Right lobe of liver (tissue), 6 donors: ENCODE data around the gene NECAB2. TPM values are rescaled to one million over a fixed set of nuclear protein-coding genes. Genes with fewer than 3 reads are reported as not detected.

Experiments
- ATAC-seq, 4 donors: fragments of 200-7000 bp; cut with Tn5 transposase; one replicate each; pipeline ENCODE4 v1.9.1; 2020; ENCODE audit warnings: mild to moderate bottlenecking in 4 of 4, moderate library complexity in 4 of 4
- DNase-seq, 3 donors: peaks; one replicate each; pipeline ENCODE4 v3.0.0-alpha.2; 2020
- H3K27ac ChIP-seq, 3 donors: fragments of 200-600 bp; one replicate each; pipeline ENCODE4 v1.8.0; 2022
- H3K27me3 ChIP-seq, 2 donors: fragments of 200-600 bp; one replicate each; pipeline ENCODE4 v1.8.0; 2022
- H3K36me3 ChIP-seq, 4 donors: fragments of 200-600 bp; sonication (generic) in 1 of 4; one replicate each; pipeline versions ENCODE4 v1.5.1 to v1.8.0; 2017 to 2022; ENCODE audit warnings: control low read depth in 1 of 4
- H3K4me1 ChIP-seq, 4 donors: fragments of 200-600 bp; sonication (generic) in 1 of 4; one replicate each; pipeline versions ENCODE4 v1.5.1 to v1.8.0; 2017 to 2022; ENCODE audit warnings: control low read depth in 1 of 4
- H3K4me3 ChIP-seq, 3 donors: fragments of 200-600 bp; one replicate each; pipeline ENCODE4 v1.8.0; 2022
- H3K9me3 ChIP-seq, 4 donors: fragments of 200-600 bp; sonication (generic) in 1 of 4; one replicate each; pipeline versions ENCODE4 v1.5.1 to v1.8.0; 2017 to 2022; ENCODE audit warnings: control low read depth in 1 of 4
- POLR2A ChIP-seq: fragments of 450-650 bp; IDR thresholded peaks from one replicate; pipeline ENCODE4 v1.6.1; 2017; ENCODE audit warnings: antibody characterized with exemption, mild to moderate bottlenecking
- whole genome bisulfite sequencing: methylation state at CpG from one replicate; pipeline ENCODE4 v1.1.6; 2018; ENCODE audit warnings: low coverage, low lambda C conversion rate; ENCODE audit not compliant: insufficient coverage; ENCODE audit errors: missing lambda C conversion rate; 5-methylcytosine and 5-hydroxymethylcytosine counted together
- intact Hi-C, 2 donors: fragments of 100-400 bp; cut with DNase I; formaldehyde crosslinking; loops; one replicate each; pipeline versions ENCODE4 v1.11.2 to v1.14.1; 2022
- total RNA-seq, 6 experiments: library from RNA; depleted of rRNA in 2 of 6; stranded (reverse); fragments of >200 nt in 2 of 6; fragmentation: NEBNext Ultra II Directional in 3 of 6; extraction: Animal tissue kit (Norgen Biotek cat#: 25700) in 3 of 6; gene quantifications; one replicate each; pipeline versions ENCODE4 v1.1.0 to v1.2.4, GENCODE V29; 2016 to 2023
- TF ChIP-seq, protein P1 (sequence below), 4 donors: fragments of 200-600 bp in 3 of 4; fragments of 450-650 bp in 1 of 4; IDR thresholded peaks; one replicate each; pipeline versions ENCODE4 v1.5.1 to v1.8.0; 2016 to 2022; ENCODE audit warnings: antibody characterized with exemption in 4 of 4, mild to moderate bottlenecking in 2 of 4
- donor health status: DM: no; HTN: yes; CAD: no.
- donor health status: DM: no; HTN: no; CAD: no.
- donor health status: DM: no; HTN: no; CAD: no.
- donor health status: DM: no; HTN: yes; CAD: no.
- donor health status: DM: no; HTN: yes; CAD: no.

Gene NECAB2
- total RNA-seq, 6 experiments from 2014 or later: 0.56 to 26.8 (median 7.1) TPM

DNA sequence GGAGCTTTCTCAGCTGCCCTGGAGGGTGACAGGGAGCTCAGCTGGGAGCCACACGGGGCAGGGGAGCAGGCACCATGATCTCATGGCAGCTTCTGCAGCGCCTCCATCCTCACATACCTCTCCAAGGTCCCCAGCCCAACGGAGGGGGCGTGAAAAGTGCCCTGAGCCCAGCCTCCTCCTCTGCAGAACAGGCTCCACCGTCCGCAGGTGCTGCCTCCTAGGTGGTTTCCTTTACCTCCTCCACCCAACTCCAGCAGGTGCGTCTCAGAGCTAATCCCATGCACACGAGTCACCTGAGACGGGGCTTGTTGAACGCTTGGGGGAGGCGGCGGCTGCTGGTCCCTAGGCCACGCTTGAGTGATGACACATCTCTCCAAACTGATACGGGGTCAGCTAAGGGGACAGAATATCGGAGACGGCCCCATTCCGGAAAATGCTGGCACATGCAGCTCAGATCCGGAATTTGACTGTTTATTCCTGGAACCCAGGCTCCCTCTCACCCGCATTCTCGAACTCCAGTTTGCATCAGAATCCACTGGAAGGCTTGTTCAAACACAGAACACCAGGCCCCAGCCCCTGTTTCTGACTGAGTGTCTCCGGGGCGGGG lies 74.9 kb downstream of the NECAB2 start:
- DNase-seq (peak in 1 of 3 donors; percentile 25), ATAC-seq (no peak)
- Histone ChIP-seq H3K4me3 (no peak overlapping the region), H3K9me3 (no peaks in the 10 kb centered on the region), H3K27me3 (no peaks in the 10 kb centered on the region), H3K36me3 (no peaks in the 10 kb centered on the region), H3K27ac (no peak overlapping the region), H3K4me1 (no peaks in the 10 kb centered on the region)
- WGBS: 19% methylated on average over 3 of the region's 22 CpGs
- TF ChIP-seq, protein P1, sequence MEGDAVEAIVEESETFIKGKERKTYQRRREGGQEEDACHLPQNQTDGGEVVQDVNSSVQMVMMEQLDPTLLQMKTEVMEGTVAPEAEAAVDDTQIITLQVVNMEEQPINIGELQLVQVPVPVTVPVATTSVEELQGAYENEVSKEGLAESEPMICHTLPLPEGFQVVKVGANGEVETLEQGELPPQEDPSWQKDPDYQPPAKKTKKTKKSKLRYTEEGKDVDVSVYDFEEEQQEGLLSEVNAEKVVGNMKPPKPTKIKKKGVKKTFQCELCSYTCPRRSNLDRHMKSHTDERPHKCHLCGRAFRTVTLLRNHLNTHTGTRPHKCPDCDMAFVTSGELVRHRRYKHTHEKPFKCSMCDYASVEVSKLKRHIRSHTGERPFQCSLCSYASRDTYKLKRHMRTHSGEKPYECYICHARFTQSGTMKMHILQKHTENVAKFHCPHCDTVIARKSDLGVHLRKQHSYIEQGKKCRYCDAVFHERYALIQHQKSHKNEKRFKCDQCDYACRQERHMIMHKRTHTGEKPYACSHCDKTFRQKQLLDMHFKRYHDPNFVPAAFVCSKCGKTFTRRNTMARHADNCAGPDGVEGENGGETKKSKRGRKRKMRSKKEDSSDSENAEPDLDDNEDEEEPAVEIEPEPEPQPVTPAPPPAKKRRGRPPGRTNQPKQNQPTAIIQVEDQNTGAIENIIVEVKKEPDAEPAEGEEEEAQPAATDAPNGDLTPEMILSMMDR (IDR thresholded peaks at IDR 0.05): no peak
- no peak for TF ChIP-seq POLR2A
- intact Hi-C loops: loop anchor here (10.0 kb wide), 2 partner anchors 118 to 218 kb away; no protein-coding TSS in a partner anchor

DNA sequence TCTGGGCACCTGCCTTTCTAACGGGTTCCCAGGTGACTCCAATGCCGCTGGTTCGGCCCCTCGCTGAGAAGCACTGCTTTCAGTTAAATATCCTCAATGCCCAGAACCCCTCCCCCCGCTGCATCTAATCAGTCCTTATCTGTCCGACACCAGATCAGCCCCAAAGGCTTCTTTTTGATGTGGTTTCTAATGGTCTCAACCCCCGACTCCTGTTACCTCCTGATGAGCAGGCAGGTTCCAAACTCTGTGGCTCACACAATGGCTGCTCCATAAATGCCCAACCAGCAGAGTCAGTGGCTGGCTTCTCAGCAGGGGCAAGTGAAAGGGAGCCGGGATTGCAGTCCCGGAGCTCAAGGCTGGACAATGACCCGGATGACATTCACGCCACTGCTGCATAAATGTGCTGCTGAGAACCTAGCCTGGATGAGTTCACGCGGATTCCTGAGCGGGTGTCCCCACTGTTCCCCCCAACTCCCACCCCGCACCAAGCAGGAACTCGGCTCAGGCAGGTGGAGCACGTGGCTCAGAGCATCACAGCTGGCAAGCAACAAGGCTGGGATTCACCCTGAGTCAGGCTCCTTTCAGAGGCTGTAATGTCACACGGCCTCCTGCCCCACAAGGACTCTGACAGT lies 75.6 kb downstream of the NECAB2 start:
- H3K4me3 ChIP-seq: no peak overlapping the region
- 22% methylated on average over 8 of the region's 18 CpGs for WGBS
- ATAC-seq: peak in 1 of 4 donors; percentile 9
- H3K27me3 ChIP-seq: no peaks in the 10 kb centered on the region
- TF ChIP-seq, protein P1 (IDR thresholded peaks at IDR 0.05): no peak
- TF ChIP-seq POLR2A: no peak
- H3K27ac ChIP-seq: no peak overlapping the region
- no peaks in the 10 kb centered on the region for H3K4me1 ChIP-seq
- no peaks in the 10 kb centered on the region for H3K9me3 ChIP-seq
- H3K36me3 ChIP-seq: no peaks in the 10 kb centered on the region
- intact Hi-C loops: loop anchor here (10.0 kb wide), 2 partner anchors 119 to 219 kb away; no protein-coding TSS in a partner anchor
- DNase-seq: peak in 1 of 3 donors; percentile 42

DNA sequence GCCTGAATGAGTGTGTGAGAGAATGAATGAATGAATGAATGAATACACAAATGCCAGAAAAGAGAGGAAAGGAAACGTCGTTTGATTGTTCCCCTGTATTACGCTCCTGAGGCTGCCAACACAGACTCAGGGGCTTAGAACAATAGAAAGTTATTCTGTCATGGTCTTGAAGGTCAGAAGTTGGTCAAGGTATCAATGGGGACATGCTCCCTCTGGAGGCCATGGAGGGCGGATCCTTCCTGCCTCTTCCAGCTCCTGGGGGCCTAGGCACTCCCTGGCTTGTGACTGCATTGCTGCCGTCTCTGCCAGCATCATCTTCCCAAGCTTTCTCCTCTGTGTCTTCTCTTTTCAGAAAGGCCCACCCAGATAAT lies 76.1 kb downstream of the NECAB2 start:
- no peaks in the 10 kb centered on the region for H3K27me3 ChIP-seq
- TF ChIP-seq, protein P1 (IDR thresholded peaks at IDR 0.05): peak; percentile 20 to 42 (median 34)
- TF ChIP-seq POLR2A: no peak
- H3K4me1 ChIP-seq: no peaks in the 10 kb centered on the region
- H3K9me3 ChIP-seq: no peaks in the 10 kb centered on the region
- H3K4me3 ChIP-seq: no peak overlapping the region
- 27% methylated on average over 5 of the region's 5 CpGs for WGBS
- intact Hi-C loops: loop anchor here (10.0 kb wide), 2 partner anchors 119 to 219 kb away; no protein-coding TSS in a partner anchor
- peak; percentile 20 to 66 (median 50) for ATAC-seq
- DNase-seq: peak in 1 of 3 donors; percentile 33
- H3K36me3 ChIP-seq: no peaks in the 10 kb centered on the region
- H3K27ac ChIP-seq: no peak overlapping the region

DNA sequence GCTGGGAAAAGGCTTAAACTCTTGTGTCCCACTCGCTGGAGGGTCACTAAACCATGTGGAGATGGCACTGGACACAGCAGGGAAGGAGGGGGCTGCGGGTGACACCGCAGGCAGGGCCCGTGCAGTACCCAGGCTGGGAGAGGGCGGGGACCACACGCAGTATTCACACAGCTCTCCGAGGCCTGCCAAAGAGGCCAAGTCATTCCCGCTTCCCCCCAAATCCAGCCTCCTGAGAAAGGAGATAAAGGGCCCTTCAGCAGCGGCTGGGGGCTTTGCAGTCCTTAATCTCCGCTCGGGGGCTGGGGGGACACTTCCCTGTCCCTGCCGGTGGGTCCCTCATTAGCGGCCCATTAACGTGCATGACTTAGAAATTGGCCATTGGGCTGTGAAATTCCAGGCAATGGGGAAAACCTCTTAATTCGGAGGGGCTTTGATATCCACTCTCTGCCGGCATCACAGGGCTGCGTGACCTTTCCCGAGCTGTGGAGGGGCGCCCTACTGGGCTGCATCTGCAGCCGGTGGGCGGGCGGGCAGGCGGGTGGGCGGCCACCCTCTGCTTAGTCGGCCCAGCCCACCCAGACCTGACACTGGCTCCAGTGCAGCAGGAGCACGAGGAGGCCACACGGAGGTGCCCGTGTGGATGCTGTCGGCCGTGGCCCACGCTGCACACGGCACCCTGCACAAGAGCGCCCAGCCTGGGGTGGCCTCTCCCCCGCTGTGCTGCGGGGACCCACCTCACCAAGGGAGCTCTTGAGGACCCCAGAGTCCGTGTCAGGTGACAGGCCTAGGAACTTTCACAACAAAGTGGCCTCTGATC lies 77.2 kb downstream of the NECAB2 start:
- no CpG with 5 or more reads among the region's 36 CpGs for WGBS
- peak in 1 of 3 donors; percentile 45 for DNase-seq
- TF ChIP-seq, protein P1 (IDR thresholded peaks at IDR 0.05): no peak
- TF ChIP-seq POLR2A: no peak

More for the DNA sequence above, 77.2 kb downstream of the NECAB2 start:
- H3K9me3 ChIP-seq: no peaks in the 10 kb centered on the region
- no peaks in the 10 kb centered on the region for H3K27me3 ChIP-seq
- intact Hi-C loops: loop anchor here (10.0 kb wide), 2 partner anchors 120 to 220 kb away; no protein-coding TSS in a partner anchor
- no peak overlapping the region for H3K4me3 ChIP-seq
- no peak overlapping the region for H3K27ac ChIP-seq
- no peaks in the 10 kb centered on the region for H3K4me1 ChIP-seq
- no peak for ATAC-seq
- no peaks in the 10 kb centered on the region for H3K36me3 ChIP-seq
